HG03039 (cell line): Measurements from ENCODE around the gene OBSL1.

Source experiments
- ATAC-seq: cut with Tn5 transposase; IDR thresholded peaks from one replicate; pipeline ENCODE4 v1.9.1; 2021; ENCODE audit warnings: mild to moderate bottlenecking, moderate library complexity; ENCODE audit not compliant: unreplicated experiment

The OBSL1 gene

GRCh38 chr2:219552382-219553167 is 18.8 kb downstream of the OBSL1 start:
- peak; percentile 85 for ATAC-seq

DNA sequence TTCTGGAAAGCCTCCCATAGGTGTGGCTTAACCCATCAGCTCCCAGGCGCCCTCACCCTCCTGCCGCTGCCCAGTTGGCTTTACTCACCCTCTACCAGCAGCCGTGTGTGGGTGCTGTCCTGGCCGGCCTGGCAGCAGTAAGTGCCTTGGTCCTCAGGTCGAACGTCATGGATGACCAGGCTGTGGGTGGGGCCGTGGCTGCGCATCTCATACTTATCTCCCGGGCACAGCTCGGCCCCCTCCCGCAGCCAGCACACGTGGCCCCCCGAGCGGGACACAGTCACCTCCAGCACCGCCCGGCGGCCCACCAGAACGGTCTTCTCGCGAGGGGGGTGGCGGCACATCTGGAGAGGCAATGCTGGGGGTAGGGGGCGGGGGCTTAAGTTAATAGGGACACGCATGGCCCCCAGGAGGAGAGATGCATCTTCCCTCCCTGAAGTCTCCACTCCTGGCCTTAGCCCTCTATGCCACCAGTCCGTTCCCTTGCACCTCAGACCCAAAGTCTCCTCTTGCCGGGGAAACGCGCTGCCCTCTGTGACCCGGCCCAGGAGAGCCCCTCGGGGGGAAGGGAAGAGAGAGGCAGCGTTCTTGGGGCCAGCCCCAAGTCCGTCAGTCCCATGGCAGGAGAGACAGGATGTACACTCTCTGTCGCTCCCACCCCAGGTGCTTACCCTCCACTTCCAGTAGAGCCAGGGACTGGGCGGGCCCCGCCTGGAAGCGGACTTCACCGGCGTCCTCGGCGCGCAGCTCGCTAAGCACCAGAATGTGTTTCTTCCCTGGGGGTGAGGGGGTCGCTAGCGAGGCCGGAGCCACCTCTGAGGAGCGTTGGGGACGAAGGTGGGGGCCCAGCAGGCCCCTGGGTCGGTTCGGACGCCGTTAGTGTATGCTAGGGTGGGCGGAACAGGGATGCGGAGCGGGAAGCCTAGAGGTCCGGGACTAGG is 19.6 kb downstream of the OBSL1 start:
- peak; percentile 4 for ATAC-seq

DNA sequence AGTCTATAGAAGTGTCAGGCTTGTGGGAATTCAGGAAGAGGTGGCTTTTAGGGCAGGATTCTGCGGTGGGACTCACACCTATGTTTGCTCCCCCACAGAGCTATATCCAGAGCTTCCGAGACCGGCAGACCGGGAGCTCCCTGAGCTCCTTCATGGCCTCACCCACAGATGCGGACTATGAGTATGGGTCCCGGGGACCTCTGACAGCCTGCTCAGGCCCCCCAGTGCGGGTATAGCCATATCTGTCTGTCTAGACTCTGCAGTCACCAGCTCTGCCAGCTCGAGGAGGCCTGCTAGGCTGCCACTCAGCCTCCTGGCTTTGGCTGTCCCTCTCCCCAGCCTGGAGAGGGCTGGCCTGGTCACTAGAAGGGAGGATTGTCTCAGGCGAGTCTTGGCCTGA is 21.7 kb downstream of the OBSL1 start:
- no peak for ATAC-seq

DNA sequence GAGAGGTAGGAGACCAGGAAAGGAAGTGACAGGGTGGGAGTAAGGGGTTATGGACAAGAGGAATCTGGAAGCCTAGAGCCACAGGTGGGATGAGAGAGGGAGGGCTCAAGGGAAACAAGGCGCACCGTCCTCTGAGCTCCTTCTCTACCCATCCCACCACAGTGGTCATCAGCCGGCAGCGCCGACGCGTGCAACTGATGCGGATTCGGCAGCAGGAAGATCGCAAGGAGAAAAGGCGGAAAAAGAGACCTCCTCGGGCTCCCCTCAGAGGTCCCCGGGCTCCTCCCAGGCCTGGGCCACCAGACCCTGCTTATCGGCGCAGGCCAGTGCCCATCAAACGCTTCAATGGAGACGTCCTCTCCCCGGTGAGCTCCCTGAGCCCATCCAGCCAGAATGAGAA is 22.3 kb downstream of the OBSL1 start:
- no peak for ATAC-seq

- no peak for ATAC-seq
These were observed 23.7 kb downstream of the OBSL1 start for GRCh38 chr2:219547621-219548020.

- no peak for ATAC-seq
These were observed 25.4 kb downstream of the OBSL1 start for GRCh38 chr2:219545943-219546352.

- no peak for ATAC-seq
These were observed 25.9 kb downstream of the OBSL1 start for GRCh38 chr2:219545295-219545942.

GRCh38 chr2:219544567-219544966 is 26.8 kb downstream of the OBSL1 start:
- no peak for ATAC-seq

GRCh38 chr2:219543596-219544358 is 27.6 kb downstream of the OBSL1 start, which contains the start of the genes CHPF and TMEM198:
Gene CHPF (minus strand): TSS chr2:219543809. CDS start chr2:219543538, 271 bp downstream.
Gene TMEM198 (plus strand): TSS chr2:219544028. CDS start chr2:219544728, 700 bp downstream.
- ATAC-seq = peak; percentile 78

GRCh38 chr2:219542931-219543595 is 28.3 kb downstream of the OBSL1 start:
- ATAC-seq = peak; percentile 6

DNA sequence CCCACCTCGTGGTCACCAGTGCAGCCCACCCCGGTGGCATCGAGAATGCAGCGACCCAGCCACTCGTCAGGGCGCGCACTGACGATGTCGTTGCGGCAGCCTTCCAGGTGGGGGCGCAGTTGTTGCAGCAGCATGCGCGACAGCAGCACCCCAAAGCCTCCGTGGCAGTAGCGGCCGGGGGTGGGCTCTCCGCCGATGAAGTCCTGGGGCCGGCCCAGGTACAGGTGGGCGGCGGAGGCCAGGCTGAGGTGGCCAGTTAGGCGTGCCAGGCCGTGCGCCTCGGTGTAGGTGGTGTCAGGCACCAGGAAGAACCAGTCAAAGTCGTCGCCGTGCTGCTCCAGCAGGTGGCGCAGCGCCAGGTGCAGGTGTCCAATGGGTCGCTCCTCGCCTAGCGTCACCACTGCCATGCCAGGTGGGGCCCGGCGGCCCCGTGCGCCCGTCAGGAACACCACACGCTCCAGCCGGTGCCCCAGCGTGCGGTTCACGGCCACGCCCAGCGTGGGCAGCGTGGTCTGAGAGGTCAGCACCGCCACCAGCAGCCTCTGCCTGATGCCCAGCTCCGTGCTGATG is 29.6 kb downstream of the OBSL1 start:
- ATAC-seq = peak; percentile 34

GRCh38 chr2:219540784-219541504 is 30.4 kb downstream of the OBSL1 start:
- no peak for ATAC-seq

- no peak for ATAC-seq
These were observed 31.2 kb downstream of the OBSL1 start for GRCh38 chr2:219539926-219540678.

- ATAC-seq = no peak
These were observed 32.2 kb downstream of the OBSL1 start for GRCh38 chr2:219538956-219539788.

DNA sequence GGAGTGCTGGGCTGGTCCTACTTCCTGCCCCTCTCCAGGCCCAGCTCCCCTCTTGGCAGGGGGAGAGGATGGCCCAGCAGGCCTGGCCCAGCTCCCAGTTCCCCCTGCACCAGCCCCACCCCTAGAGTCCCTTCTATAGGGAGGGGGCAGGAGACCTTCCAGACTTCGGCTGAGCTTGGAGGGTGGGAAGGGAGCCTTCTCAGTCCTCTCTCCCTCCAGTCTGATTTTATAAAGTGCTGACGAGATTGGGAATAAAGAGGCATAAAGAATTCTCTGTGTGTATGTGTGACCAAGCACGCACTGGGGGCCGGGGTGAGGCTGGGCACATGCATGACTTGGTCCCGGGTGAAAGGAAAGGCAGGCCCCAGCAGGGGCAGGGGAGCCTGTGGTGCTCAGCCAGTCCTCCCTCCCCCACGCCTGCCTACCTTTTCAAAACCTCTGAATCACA is 32.8 kb downstream of the OBSL1 start:
- no peak for ATAC-seq

DNA sequence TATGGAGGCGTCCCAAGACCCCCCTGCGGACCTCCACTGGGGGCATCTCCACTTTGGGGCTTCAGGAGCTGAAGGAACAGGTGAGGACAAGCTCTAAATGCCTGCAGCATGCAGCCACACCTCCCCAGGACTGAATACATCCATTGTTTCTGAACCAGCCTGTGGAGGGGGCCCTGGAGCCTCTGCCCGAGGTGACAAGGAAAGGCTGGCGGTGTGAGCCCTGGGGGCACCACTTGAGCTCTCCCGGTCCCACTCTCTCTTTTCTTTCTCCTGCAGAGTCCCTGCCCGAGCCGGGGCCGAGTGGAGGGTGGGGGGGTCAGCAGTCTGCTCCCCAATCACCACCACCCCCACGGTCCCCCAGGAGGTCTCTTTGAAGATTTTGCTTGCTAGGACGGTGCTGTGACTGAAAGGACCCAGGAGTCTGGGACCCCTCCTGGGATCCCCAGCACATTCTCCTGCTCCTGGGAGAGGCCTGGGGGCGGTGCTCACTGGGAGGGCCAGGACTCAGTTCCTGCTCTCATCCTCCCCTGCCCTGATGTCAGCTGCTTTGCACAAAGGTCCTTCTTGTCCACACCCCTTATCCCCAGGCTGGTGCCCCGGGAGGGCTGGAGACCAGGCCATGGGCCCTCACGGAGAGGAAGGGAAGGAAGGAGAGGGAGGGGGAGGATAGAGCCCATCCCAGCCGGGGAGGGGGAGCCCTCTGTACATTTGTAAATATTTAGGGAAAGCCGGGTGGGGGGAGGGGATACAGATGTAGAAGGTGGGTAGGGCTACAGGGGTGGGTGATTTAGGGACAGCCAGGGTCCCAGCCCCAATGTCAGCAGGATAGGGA is 33.5 kb downstream of the OBSL1 start:
- no peak for ATAC-seq
